Measurements from ENCODE around the gene EIF2S2.
A peak's percentile ranks its signal among the peaks of the same experiment; 100 is the strongest.
"Not testable (repeated sequence)": the region's sequence is repeated elsewhere in the genome, so short reads cannot be mapped to it uniquely, and the experiment has no call there.

The EIF2S2 gene, protein sequence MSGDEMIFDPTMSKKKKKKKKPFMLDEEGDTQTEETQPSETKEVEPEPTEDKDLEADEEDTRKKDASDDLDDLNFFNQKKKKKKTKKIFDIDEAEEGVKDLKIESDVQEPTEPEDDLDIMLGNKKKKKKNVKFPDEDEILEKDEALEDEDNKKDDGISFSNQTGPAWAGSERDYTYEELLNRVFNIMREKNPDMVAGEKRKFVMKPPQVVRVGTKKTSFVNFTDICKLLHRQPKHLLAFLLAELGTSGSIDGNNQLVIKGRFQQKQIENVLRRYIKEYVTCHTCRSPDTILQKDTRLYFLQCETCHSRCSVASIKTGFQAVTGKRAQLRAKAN

DNA sequence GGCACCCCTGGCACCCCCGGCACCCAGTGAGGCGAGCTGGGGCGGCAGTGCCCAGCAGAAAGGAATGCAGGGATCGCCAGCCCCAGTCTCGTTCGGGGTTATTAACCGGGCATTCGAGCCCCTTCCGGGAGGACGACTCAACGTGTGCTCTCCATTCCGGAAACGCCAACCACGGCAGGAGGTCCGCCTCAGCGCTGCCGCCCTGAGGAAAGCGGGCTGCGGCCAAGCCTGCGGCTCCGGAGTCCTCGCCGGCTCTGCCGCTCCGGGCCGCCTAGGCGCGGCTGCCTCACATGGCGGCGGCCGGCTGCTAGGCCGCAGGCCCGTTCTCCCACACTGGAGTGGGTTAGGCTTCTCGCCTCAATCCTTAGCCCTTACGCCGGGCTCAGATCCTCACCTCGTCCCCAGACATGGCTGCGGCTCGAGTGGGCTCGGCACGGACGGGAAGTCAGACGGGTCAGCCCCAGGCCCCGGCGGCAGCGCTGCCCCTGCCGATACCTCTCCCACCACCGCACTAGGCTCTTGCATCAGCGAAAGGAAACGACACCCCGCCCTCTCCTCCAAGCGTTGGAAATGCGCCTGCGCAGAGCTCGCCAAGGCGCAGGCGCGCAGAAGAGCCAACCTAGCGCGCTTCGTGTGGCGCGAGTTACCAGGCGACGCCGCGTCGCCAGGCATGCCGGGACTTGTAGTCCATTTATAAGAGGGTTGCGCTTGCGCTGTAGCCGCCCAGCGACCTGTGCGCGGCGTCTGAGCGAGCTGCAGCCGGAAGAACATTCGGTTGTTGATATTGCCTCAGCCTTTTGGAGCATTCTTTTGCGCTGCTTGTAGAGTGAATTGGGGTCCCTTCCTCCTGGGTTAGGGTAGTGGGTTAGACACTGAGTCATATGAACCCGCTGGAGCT, at the start of gene EIF2S2:
Gene EIF2S2, minus strand, starts transcription at position 542 of the 898 bp plus-strand sequence. Its CDS starts 133 bp downstream, at position 409.
- peak; percentile 94 for DNase-seq

DNA sequence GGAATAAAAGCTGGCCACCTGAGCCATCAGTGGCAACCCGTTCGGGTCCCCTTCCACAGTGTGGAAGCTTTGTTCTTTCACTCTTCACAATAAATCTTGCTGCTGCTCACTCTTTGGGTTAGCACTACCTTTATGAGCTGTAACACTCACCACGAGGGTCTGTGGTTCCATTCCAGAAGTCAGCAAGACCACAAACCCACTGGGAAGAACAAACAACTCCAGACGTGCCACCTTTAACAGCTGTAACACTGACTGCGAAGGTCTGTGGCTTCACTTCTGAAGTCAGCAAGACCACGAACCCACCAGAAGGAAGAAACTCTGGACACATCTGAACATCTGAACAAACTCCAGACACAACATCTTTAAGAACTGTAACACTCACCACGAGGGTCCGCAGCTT, 45.7 kb upstream of the EIF2S2 start:
- DNase-seq, result not testable (repeated sequence)

- no peak for DNase-seq
Measured at GRCh38 chr20:34155836-34156235, 43.8 kb upstream of the EIF2S2 start.

GRCh38 chr20:34153169-34153568, 41.1 kb upstream of the EIF2S2 start:
- DNase-seq, result not testable (repeated sequence)

- DNase-seq, result not testable (repeated sequence)
Measured at GRCh38 chr20:34152073-34152472, 40.0 kb upstream of the EIF2S2 start.

DNA sequence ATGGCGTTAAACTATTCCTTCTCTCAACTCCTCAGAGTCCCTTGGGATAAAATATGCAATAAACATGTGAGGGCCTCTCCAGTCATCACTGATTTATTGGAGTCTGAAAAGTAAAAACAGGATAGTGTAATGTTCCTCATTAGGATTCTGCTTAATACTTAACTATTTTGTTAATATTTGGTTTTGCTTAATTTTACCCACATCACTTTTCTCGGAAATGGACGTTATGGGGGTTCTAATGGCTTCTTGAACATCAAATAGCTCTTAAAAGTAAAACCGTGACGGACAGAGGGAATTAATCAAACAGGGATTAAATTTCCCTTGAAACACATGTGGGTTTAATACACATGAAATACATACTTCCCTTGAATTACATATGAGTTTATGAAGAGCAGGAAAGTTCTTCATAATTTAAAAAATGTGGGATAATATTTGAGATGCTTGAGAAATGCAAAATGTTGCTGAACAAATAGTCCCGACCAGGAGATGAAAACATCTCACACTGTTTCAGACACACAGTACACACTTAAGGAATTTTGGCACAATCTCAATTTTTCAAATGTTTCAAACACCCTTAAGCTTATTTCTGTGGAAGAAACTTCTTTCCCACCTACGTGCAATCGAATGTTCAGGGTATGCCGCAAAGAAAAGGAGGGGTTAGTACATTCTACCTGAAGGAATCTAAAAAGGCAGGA, 38.4 kb upstream of the EIF2S2 start:
- no peak for DNase-seq

DNA sequence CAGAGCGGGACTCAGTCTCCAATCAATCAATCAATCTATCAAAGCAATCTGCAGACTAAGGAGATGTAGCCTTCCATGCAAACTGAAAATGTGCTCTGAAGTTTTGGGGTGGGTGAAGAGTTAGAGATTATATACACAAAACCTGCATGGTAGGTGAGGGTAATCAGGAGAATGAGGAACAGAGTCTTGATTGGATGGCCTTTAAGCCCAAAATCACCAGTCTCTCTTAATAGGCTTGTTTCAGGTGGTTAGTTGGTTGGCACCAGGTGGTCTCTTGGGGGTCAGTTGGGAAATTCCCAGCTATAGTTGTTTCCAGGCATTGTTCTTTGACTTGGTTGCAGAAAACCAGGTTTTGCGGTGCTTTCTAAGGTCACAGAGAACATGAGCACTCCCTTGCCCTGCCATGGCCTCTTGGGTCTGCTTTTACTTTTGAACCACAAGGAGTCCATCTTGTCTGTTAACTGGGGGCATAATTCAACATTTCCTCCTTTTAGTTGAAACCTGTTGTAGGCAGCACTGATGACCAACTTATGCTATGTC, 33.3 kb upstream of the EIF2S2 start:
- no peak for DNase-seq

DNA sequence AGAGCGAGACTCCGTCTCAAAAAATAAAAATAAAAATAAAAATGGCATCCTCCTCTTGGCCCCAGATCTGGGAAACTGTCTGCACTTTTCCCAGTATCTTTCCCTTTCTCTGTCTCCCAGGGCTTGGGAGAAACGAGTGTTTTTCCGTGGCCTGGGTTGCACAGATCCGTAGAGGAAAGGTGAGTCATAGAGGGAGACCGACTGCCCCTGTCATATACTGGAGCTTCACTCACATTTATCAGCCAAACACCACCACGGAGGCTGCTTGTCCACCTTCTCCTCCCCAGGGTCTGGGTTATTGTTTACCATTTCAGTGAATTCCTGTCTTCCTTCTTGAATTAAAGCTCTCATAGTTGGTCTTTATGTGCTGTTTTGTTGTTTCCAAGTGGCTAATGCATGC, 31.9 kb upstream of the EIF2S2 start:
- DNase-seq, result no peak

DNA sequence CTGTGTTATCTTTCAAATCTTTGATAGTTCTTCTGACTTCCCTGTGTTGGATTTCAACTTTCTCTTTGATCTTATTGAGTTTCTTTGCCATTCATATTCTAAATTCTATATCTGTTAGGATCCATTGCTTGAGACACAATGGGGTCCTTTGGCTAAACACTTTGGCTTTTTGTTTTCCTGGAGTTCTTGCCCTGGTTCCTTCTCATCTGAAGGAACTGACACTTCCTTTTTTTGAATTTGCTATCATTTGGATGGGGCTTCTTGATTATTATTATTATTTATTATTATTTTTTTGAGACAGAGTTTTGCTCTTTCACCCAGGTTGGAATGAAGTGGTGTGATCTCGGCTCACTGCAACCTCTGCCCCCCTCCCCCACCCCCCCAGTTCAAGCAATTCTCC, 30.1 kb upstream of the EIF2S2 start:
- DNase-seq, result no peak

DNA sequence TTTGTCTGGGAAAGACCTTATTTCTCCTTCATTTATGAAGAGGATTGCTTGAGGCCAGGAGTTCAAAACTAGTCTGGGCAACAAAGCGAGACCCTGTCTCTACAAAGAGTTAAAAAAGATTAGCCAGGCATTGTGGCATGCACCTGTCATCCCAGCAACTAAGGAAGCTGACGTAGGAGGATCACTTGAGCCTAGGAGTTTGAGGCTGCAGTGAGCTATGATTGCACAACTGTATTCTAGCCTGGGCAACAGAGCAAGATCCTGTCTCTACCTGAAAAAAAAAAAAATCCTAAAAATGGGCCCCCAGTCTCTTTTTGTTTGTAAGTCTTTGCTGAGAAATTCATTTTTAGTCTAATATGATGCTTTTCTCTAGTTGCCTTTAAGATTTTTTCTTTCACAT, 29.2 kb upstream of the EIF2S2 start:
- DNase-seq, result no peak

DNA sequence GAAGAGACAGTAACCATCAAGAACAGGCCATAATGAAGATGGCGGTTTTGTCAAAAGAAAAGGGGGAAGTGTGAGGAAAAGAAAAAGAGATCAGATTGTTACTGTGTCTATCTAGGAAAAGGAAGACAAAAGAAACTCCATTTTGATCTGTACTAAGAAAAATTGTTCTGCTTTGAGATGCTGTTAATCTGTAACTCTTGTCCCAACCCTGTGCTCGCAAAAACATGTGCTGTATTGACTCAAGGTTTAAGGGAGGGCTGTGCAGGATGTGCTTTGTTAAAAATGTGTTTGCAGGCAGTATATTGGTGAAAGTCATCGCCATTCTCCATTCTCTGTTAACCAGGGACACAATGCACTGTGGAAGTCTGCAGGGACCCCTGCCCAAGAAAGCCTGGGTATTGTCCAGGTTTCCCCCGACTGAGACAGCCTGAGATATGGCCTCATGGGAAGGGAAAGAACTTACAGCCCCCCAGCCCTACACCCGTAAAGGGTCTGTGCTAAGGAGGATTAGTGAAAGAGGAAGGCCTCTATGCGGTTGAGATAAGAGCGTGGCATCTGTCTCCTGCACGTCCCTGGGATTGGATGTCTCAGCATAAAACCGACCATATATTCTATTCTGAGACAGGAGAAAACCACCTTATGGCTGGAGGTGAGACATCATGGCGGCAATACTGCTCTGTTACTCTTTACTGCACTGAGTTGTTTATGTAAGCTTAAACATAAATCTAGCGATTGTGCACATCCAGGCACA, 23.7 kb upstream of the EIF2S2 start:
- DNase-seq, result not testable (repeated sequence)

- not testable (repeated sequence) for DNase-seq
Measured at GRCh38 chr20:34133365-34133860, 21.4 kb upstream of the EIF2S2 start.

- DNase-seq, result not testable (repeated sequence)
Measured at GRCh38 chr20:34132943-34133342, 20.9 kb upstream of the EIF2S2 start.

DNA sequence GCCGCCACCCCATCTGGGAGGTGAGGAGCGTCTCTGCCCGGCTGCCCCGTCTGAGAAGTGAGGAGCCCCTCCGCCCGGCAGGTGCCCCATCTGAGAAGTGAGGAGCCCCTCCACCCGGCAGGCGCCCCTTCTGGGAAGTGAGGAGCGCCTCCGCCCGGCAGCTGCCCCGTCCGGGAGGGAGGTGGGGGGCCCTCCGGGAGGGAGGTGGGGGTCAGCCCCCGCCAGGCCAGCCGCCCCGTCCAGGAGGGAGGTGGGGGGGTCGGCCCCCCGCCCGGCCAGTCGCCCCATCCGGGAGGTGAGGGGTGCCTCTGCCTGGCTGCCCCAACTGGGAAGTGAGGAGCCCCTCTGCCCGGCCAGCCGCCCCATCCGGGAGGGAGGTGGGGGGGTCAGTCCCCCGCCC, 20.4 kb upstream of the EIF2S2 start:
- not testable (repeated sequence) for DNase-seq

DNA sequence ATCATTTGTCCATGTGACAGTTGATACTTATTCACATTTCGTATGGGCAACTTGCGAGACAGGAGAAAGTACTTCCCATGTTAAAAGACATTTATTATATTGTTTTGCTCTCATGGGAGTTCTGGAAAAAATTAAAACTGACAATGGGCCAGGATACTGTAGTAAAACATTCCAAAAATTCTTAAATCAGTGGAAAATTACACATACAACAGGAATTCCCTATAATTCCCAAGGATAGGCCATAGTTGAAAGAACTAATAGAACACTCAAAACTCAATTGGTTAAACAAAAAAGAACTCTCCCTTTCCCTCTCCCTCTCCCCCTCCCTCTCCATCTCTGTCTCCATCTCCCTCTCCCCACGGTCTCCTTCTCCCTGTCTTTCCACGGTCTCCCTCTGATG, 19.4 kb upstream of the EIF2S2 start:
- DNase-seq, result no peak

GRCh38 chr20:34129518-34130162, 17.6 kb upstream of the EIF2S2 start:
- DNase-seq, result peak; percentile 34

- DNase-seq, result no peak
Measured at GRCh38 chr20:34127792-34128191, 15.7 kb upstream of the EIF2S2 start.

GRCh38 chr20:34124469-34125249, 12.6 kb upstream of the EIF2S2 start:
- DNase-seq, result no peak

GRCh38 chr20:34123309-34123708, 11.3 kb upstream of the EIF2S2 start:
- DNase-seq, result no peak

DNA sequence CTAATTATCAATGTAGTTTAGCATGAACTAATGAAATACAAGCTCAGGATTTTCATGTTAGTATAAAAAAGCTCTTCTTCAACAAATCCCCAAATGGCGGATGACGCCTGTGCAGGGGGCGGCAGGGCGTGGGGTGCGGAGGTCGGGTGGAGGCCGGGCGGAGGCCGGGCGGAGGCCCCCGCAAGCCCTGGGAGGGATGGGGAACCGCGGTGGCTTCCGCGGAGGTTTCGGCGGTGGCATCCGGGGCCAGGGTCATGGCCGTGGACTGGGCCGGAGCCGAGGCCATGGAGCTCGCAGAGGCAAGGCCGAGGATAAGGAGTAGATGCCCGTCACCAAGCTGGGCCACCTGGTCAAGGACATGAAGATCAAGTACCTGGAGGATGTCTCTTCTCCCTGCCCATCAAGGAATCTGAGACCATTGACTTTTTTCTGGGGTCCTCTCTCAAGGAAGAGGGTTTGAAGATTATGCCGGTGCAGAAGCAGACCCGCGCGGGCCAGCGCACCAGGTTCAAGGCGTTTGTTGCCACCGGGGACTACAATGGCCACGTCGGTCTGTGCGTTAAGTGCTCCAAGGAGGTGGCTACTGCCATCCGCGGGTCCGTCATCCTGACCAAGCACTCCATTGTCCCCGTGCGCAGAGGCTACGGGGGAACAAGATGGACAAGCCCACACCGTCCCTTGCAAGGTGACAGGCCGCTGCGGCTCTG, 10.4 kb upstream of the EIF2S2 start:
- no peak for DNase-seq

All from activated CD4-positive, alpha-beta T cell treated with anti-CD3 and anti-CD28 coated beads, Interleukin-2, amount 50 U/mL, for 1 hour (primary cell).